SU-DHL-6 (cell line): Measurements from ENCODE around the gene PDE4B.

ENCODE experiments used
- H2AFZ ChIP-seq: fragments of 200-600 bp; sonication (generic); 2 replicates; pipeline ENCODE4 v1.6.1; 2014; ENCODE audit warnings: low read depth, mild to moderate bottlenecking, moderate library complexity, mixed read lengths, antibody characterized with exemption, low read length; ENCODE audit not compliant: severe bottlenecking
- H3F3A ChIP-seq: fragments of 200-600 bp; shearing (Covaris generic); 2 replicates; pipeline ENCODE4 v1.6.0; 2016; ENCODE audit warnings: antibody characterized with exemption, mild to moderate bottlenecking; ENCODE audit not compliant: insufficient read depth
- H3K27ac ChIP-seq: fragments of 200-600 bp; sonication (generic); 2 replicates; pipeline ENCODE4 v1.5.1; 2016; ENCODE audit warnings: low read depth, mild to moderate bottlenecking, low read length, moderate library complexity, mixed read lengths
- H3K27me3 ChIP-seq: fragments of 200-600 bp; sonication (generic), shearing (Covaris generic); 2 replicates; pipeline ENCODE4 v1.6.0; 2014; ENCODE audit warnings: mild to moderate bottlenecking, low read length
- H3K36me3 ChIP-seq: fragments of 200-600 bp; sonication (generic); 2 replicates; pipeline ENCODE4 v1.6.1; 2014; ENCODE audit warnings: mild to moderate bottlenecking, low read length, mixed read lengths
- H3K4me2 ChIP-seq: fragments of 300-600, 200-600 bp; shearing (Covaris generic), sonication (generic); 2 replicates; pipeline ENCODE4 v1.6.0; 2014; ENCODE audit warnings: low read length, low read depth, mild to moderate bottlenecking; ENCODE audit not compliant: poor library complexity, severe bottlenecking
- H3K4me3 ChIP-seq: fragments of 200-600 bp; sonication (generic); 2 replicates; pipeline ENCODE4 v1.5.1; 2014; ENCODE audit warnings: antibody characterized with exemption, low read length, mild to moderate bottlenecking, mixed read lengths; ENCODE audit not compliant: insufficient read depth, poor library complexity, severe bottlenecking
- H3K79me2 ChIP-seq: fragments of 200-600 bp; sonication (generic); 2 replicates; pipeline ENCODE4 v1.6.1; 2014; ENCODE audit warnings: mild to moderate bottlenecking, low read length, moderate library complexity; ENCODE audit not compliant: insufficient read depth
- H3K9ac ChIP-seq: fragments of 200-600 bp; sonication (generic); 2 replicates; pipeline ENCODE4 v1.7.0; 2014; ENCODE audit warnings: mild to moderate bottlenecking, low read length
- H3K9me2 ChIP-seq: fragments of 200-600 bp; sonication (generic); replicated peaks from 2 replicates; pipeline ENCODE4 v1.6.1; 2014; ENCODE audit warnings: low read length; ENCODE audit not compliant: insufficient read depth
- H3K9me3 ChIP-seq: fragments of 200-600 bp; sonication (generic); 2 replicates; pipeline ENCODE4 v1.6.1; 2014; ENCODE audit warnings: low read length, mixed read lengths; ENCODE audit not compliant: insufficient read depth
- H4K20me1 ChIP-seq: fragments of 200-600 bp; sonication (generic); 2 replicates; pipeline ENCODE4 v1.6.1; 2014; ENCODE audit warnings: low read depth, mild to moderate bottlenecking, antibody characterized with exemption, low read length, moderate library complexity, mixed read lengths
- CTCF ChIP-seq: fragments of 200-600 bp; sonication (generic); IDR thresholded peaks from one replicate; pipeline ENCODE4 v1.5.1; 2017; ENCODE audit warnings: antibody characterized with exemption, mild to moderate bottlenecking, low read length, moderate library complexity; ENCODE audit not compliant: insufficient read depth, poor library complexity, severe bottlenecking
- EZH2phosphoT487 ChIP-seq: fragments of 200-600 bp; sonication (generic), shearing (Covaris generic); conservative IDR thresholded peaks from 2 replicates; pipeline ENCODE4 v1.6.1; 2018; ENCODE audit warnings: mild to moderate bottlenecking, antibody characterized with exemption, low read length, moderate library complexity, mixed read lengths

PDE4B gene

GRCh38 chr1:66374561-66375111, 581.9 kb downstream of the PDE4B start:
- H2AFZ ChIP-seq = no peak overlapping the region
- no peaks in the 10 kb centered on the region for H3K27me3 ChIP-seq
- no peaks in the 10 kb centered on the region for H3F3A ChIP-seq
- H3K36me3 ChIP-seq = no peaks in the 10 kb centered on the region
- TF ChIP-seq EZH2phosphoT487 (no peak), CTCF (no peak)
- H3K4me3 ChIP-seq = no peak overlapping the region
- H3K4me2 ChIP-seq = peak overlapping the region; percentile 37
- H3K9me3 ChIP-seq = no peaks in the 10 kb centered on the region
- no peak overlapping the region for H3K9ac ChIP-seq
- H4K20me1 ChIP-seq = no peaks in the 10 kb centered on the region
- H3K79me2 ChIP-seq = no peaks in the 10 kb centered on the region
- H3K9me2 ChIP-seq = no peaks in the 10 kb centered on the region
- peak overlapping the region; percentile 12; the same call in 1 of the 2 replicates for H3K27ac ChIP-seq

- peak overlapping the region; percentile 37 for H3K4me2 ChIP-seq
- H2AFZ ChIP-seq = no peak overlapping the region
- H3K36me3 ChIP-seq = no peaks in the 10 kb centered on the region
- TF ChIP-seq EZH2phosphoT487 = no peak
- TF ChIP-seq CTCF = no peak
- H3F3A ChIP-seq = no peaks in the 10 kb centered on the region
- no peaks in the 10 kb centered on the region for H4K20me1 ChIP-seq
- no peaks in the 10 kb centered on the region for H3K9me3 ChIP-seq
- no peaks in the 10 kb centered on the region for H3K79me2 ChIP-seq
- H3K27me3 ChIP-seq = no peaks in the 10 kb centered on the region
- no peak overlapping the region for H3K4me3 ChIP-seq
- H3K9ac ChIP-seq = no peak overlapping the region
- H3K9me2 ChIP-seq = no peaks in the 10 kb centered on the region
- H3K27ac ChIP-seq = no peak overlapping the region
These were observed 582.4 kb downstream of the PDE4B start for GRCh38 chr1:66375125-66375524.

- no peaks in the 10 kb centered on the region; the same call in 1 of the 2 replicates for H3K36me3 ChIP-seq
- TF ChIP-seq CTCF = no peak
- no peak for TF ChIP-seq EZH2phosphoT487
- peak overlapping the region; percentile 41 for H3K4me2 ChIP-seq
- H4K20me1 ChIP-seq = no peaks in the 10 kb centered on the region
- H3K27me3 ChIP-seq = no peaks in the 10 kb centered on the region
- H3K9ac ChIP-seq = no peak overlapping the region
- H3K27ac ChIP-seq = 0 out of 2 replicates have a peak overlapping the region, but pooled peaks have one; percentile 7
- H3K79me2 ChIP-seq = no peaks in the 10 kb centered on the region
- peaks cover 19% of the 10 kb centered on the region; the same call in 1 of the 2 replicates for H3K9me3 ChIP-seq
- no peaks in the 10 kb centered on the region for H3K9me2 ChIP-seq
- no peak overlapping the region for H2AFZ ChIP-seq
- H3F3A ChIP-seq = no peaks in the 10 kb centered on the region
- no peak overlapping the region for H3K4me3 ChIP-seq
These were observed 587.9 kb downstream of the PDE4B start for GRCh38 chr1:66380452-66381212.
